Stimulated activated CD8-positive, alpha-beta memory T cell treated with anti-CD3 and anti-CD28 coated beads, Interleukin-2, amount 100 ng/mL, for 1 hour (primary cell): ENCODE data around the gene RALB.

Experiments
- DNase-seq, 2 donors: peaks; one replicate each; pipeline ENCODE4 v3.0.0-alpha.2; 2020; ENCODE audit warnings: low read depth in 2 of 2

RALB gene

DNA sequence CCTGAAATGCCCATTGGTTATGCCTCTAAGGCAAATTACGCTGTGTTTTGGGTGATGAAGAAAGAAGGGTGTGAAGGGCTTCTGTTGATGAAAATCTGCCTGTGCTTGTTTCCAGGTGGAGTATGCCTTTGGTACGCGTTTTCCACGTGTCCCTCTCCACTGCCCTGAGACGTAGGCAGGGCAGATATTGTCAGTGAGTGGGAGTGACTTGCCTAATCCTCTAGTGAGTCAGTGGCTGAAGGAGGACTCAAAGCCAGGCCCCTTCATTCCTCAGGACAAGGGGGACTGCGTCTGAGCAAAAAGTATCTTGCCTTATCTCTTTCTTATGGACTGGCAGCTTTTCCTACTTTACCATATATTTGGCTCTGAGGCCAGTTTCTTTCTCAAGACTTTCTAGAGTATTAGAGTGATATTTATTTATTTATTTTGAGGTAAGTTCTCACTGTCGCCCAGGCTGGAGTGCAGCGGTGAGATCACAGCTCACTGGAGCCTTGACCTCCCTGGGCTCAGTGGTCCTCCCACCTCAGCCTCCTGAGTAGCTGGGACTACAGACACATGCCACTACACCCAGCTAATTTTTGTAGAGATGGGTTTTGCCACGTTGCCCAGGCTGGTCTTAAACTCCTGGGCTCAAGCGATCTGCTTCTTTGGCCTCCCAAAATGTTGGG lies 10.2 kb downstream of the RALB start:
- no peak for DNase-seq

DNA sequence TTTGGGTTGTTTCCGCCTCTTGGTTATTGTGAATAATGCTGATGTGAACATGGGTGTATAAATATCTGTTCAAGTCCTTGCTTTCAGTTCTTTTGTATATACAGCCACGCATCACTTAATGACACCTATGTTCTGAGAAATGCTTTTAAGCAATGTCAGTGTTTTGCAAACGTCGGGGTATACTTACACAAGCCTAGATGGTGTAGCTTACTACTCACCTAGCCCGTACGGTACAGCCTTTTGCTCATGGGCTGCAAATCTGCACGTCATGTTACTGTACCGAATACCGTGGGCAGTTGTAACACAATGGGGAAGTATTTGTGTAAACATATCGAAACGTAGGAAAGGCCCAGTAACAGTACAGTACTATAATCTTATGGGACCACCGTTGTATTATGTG lies 12.4 kb downstream of the RALB start:
- DNase-seq = no peak

DNA sequence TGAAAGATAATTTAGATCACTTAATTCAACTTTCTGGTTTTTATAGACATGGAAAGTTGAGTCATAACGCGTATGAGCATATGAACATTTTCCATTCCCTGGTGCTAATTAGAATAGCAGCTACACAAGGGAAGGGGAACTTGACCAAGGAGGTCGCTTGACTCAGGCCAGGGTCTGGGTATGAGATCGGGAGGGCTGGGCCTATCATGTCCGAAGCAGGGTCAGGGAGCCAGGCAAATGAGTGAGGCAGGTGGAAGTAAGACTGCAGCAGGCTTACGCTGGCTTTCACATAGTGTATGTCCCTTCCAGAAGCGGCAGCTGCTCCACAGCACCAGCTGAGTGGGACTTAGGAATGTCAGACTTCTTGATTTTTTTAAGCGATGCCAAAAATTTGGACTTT lies 14.7 kb downstream of the RALB start:
- DNase-seq = no peak

DNA sequence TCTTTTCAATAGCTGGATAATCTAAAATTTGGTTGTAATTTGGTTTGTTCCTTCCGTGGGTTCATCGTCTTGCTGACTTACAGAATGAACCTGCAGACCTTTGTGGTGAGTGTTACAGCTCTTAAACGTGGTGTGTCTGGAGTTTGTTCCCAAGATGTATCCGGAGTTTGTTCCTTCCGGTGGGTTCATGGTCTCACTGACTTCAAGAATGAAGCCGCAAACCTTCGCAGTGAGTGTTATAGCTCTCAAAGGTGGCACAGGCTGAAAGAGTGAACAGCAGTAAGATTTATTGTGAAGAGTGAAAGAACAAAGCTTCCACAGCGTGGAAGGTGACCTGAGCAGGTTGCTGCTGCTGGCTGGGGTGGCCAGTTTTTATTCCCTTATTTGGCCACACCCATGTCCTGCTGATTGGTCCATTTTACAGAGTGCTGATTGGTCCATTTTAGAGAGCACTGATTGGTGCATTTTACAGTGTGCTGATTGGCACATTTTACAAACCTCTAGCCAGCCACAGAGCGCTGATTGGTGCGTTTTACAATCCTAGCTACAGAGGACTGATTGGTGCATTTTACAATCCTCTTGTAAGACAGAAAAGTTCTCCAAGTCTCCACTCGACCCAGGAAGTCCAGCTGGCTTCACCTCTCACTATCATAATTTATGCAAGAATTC lies 16.6 kb downstream of the RALB start:
- no peak for DNase-seq

DNA sequence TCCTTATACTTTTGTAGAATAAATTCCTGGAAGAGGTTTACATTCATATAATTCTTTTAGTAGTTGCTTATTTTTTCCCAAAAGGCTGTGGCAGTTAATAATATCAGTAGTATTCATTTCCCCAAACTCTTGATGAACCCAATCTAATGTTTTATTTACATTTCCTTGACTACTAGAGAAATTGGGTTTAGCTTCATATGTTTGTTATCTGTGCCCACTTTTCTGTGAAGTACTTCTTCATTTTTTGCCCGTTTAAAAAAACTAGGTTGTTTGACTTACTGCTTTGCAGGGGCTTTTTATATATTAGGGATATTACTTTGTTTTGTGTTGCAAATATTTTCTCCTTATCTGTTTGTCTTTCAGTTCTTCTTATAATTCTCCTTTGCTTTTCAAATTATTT lies 17.2 kb downstream of the RALB start:
- no peak for DNase-seq

DNA sequence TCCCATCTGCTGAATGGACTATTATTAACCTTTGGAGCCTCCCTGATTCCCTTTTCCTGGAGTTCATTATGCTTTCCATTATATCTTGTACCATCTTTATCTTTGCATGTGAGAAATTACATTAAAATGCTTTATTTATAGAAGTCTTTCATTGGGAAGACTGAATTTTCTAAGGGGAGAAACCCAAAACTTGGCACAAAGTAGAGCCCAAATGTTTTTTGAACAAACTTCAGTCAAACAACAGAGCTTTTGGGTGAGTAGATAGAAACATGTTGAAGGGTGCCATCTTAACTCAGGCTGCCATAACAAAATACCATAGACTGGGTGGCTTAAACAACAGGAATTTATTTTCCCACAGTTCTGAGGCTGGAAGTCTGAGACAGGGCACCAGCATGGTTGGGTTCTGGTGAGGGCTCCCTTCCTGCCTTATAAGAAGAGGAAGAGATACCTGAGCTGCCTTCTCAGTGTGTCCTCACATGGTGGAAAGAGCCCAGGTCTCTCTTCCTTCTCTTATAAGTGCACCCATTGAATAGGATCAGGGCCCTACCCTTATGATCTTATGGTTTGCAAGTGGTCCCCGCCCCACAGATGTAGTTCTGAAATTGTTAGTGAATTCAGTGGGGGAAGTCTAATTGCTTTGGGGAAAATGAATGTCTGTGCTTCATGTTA lies 19.2 kb downstream of the RALB start:
- DNase-seq = no peak

DNA sequence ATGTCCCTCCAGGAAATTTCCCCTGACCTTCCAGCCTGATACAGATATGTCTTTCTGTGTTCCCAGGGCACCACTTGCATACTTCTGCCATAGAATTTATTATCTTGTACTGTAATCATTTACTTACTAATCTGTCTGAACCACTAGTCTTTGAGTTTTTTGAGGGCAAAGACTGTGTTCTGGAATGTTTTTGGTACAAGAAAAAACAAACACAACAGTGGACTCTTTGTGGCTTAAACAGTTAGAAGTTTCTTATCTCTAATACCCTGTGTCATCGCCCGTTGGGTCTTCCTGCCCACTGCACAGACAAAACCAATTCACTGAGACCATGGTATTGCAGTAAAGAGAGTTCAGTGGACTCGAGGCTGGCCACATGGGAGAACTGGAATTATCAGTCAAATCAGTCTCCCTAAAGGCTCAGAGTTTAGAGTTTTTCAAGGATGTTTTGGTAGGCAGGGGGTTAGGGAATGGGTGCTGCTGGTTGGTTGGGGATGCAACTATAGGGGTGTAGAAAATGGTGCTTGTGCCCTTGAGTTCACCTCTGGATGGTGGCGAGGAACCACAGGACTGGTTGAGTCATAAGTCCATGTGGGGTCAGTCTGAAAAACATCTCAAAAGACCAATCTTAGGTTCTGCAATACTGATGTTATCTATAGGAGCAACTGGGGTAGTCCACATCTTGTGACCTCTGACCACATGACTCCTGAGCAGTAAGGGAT lies 20.3 kb downstream of the RALB start:
- DNase-seq = no peak

DNA sequence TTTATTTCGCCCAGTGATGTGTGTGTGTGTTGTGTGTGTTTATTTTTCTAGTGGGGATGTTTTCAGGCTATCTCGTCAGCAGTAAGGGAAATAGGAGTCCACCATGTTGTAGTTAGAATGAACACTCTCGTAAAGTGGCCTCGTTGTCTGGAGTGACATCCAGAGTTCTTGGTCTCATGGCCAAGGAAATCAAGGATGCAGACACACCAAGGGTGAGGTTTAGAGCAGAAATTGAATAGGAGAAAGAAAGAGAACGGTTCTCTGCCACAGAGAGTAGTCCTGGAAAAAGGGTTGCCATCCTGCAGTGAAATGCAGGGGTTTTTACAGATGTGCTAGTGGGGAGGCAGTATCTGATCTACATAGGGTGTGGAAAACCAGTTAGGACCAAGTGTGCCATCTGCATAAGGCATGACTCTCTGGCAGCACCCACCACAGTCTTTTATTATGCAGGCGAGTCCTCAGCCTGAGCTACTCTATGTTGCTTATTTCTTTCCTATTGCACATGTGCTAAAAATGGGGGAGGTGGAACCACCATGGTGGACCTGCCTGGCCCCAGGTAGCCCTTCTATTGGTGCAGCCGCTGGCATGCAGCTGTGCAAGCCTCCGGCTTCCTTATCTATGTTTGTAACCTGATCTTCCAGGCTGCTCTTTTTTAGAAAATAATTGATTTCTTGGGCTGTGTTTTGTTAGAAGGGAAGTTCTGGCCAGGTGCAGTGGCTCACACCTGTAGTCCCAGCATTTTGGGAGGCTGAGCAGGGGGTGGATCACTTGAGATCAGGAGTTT lies 23.2 kb downstream of the RALB start:
- DNase-seq = no peak

DNA sequence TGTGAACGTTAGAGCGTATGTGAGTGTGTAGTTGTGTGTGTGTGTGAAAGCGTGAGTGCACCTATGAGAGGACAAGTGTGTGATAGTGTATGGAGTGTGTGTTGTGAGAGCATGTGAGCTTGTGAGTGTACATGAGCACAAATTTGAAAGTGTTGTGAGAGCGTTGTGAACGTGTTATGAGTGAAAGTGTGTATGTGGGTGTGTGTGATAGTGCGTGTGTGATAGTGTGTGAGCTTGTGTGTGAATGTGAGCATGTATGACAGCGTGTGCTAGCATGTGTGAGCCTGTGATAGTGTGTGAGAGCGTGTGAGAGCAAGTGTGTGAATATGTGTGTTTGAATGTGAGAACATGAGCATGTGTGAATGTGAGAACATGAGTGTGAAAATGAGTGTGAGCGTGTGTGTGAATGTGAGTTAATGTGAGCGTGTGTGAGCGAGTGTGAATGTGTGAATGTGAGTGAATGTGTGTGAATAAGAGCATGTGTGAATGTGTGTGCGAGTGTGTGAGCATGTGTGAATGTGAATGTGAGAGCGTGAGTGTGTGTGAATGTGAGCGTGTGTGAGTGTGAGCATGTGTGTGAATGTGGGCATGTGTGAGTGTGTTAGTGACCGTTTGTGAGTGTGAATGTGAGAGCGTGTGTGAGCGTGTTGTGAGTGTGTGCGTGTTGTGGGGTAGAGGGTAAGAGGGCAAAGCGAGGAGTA lies 25.0 kb downstream of the RALB start:
- no peak for DNase-seq

DNA sequence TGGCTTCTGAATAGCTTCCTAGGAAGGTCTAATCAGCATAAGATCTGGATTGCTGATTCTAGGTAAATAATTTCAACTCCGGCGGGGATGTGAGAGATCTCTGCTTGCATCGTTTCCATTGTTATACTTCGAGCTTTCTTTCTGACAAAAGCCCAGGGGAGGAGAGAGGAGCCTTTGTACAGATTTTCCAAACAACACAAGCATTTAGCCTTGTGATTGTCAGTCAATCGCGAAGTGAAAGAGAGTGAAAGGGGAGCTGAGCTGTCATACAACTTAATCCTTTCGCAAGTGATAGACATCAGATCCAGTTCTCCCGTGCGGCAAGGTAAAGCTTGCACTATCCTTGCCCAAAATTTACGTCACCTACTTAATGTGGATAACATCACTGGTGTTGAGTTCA lies 26.2 kb downstream of the RALB start:
- no peak for DNase-seq

DNA sequence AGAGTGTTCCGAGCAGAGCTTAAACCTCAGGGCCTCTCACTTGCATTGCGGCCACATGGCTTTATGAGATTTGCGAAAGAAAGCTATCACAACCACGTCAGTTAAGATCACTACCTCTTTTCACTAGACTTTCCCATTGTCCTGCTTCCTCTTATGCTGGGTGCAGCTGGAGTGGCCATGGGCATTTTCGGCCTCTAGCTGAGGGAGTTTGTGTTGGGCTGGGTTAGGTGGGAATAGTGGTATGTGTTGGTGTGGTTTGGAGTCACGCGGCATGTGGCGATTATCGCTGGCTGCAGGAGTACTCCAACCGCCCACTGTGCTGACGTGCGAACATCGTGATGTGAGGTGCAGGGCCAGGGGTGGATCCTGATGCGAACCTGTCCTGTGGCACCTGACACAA lies 27.1 kb downstream of the RALB start:
- DNase-seq = no peak

DNA sequence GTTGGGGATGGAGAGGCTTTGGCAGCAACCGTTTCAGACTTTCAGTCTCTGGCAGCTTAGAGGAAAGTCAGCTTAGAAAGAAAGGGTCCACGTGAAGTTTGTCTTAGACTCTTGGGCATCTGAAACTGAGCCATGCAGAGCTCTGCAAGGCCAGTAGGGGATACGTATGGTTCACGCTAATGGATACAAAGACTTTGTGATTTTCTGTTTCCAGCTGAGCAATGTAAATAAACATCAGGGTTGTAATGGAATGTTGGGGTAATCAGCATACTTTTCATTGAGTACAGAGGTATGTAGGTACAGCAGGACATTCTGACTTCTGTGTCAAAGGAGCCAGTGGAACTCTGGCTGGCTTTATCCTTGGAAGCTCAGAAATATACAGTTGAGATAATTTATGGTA lies 31.0 kb downstream of the RALB start:
- DNase-seq = no peak

DNA sequence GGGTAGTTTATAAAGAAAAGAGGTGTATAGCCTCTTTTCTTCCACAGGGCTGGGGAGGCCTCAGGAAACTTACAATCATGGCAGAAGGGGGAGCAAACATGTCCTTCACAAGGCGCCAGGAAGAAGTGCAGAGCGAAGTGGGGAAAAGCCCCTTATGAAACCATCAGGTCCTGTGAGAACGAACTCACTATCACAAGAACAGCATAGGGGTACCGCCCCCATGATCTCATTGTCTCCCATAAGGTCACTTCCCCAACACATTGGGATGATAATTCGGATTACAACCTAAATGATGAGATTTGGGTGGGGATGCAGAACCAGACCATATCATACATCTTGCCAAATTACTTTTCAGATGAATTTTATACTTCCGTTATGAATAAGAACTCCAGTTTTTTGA lies 32.4 kb downstream of the RALB start:
- DNase-seq = no peak

DNA sequence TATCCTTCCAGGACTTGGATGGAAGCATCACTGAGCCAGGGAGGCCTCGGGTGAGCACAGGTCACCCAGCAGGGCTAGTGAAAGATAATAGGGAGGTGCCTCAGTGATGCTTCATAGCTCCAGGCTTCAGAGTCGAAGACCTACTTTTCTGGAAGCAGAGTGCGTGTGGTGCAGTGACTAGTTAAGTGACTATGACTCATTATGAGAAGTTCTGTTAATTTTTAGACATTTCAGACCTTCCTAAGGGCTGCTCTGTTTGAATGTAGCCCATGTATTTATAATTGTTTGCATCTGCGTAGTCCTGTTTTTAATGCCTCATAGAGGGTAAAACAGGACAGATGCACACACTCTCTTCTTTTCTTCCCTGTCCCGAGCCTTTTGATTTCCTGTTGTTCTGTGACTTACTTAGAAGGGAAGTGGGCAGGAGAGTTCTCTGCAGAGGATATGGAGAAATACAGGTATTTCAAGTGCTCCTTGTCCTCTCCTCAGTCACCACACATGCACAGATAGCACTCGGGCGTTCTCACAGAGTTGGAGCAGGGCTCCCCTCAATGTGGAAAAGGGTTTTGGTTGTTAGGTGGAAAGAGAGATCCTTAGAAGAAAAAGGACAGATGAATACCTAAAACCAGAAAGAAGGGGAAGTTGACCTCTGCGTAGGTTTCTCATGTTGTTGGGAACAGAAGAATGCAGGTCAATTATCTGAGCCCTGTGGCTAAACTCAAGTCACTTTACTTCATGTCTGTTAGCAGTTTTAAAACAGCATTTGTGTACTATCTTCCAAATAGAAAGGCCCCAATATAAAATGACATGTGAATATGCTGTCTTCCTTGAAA lies 34.7 kb downstream of the RALB start:
- no peak for DNase-seq

DNA sequence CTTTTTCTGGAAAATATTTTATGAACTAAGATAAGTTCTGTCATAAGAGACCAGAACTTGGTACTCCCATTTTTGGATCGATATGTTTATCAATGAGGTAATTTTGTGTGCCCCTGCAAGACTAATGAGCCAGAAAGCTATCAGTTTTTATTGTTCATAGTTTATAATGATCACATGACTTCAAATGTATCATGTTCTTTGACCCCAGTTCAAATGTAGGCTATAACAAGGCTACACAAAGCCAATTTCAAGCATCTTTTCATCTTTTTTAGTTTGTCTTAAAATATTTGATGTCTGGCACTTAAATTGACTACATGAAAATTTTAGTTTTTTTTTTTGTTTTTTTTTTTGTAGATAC lies 35.3 kb downstream of the RALB start:
- no peak for DNase-seq

DNA sequence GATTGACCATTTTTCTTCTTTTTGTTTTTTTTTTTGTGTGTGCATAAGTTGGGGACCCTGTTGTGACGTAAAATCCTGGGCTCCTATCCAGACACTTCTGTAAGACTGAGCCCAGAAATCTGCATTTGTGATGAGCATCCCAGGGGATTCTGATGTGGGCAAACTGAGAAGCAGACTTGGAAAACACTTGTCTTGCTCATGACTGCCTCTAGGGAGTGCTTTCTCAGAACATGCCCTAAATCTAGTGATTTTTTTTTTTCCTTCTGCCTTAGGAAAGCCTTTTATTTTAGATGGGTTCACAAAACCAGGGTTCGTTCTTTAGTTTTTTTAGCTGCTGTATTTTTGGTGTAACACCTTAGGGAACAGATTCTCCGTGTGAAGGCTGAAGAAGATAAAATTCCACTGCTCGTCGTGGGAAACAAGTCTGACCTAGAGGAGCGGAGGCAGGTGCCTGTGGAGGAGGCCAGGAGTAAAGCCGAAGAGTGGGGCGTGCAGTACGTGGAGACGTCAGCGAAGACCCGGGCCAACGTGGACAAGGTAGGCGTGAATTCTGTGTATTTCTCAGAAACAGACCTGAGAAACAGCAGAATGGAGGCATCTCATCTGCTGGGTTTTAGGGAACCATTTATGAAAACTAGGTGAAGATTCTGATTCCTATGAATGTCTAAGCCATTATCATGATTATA lies 36.7 kb downstream of the RALB start:
- DNase-seq = no peak

DNA sequence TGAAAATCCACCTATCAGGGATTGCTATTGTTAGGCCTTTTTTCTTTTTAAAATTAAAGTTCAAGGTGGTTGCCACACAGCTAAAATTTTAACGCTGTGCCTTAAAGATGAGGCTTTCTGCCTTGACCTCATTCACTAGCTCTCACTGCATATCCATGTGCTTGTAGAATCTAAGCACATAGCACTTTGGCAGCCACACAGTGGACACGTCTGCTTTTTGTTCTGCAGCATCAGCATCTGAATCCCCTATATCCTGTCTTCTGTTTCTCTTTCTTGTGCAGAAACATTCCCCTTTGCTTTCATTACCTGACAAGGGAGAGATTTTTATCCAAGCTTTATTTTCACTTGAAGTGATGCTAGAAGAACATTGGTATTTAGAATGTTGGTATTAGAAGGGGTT lies 38.1 kb downstream of the RALB start:
- no peak for DNase-seq

DNA sequence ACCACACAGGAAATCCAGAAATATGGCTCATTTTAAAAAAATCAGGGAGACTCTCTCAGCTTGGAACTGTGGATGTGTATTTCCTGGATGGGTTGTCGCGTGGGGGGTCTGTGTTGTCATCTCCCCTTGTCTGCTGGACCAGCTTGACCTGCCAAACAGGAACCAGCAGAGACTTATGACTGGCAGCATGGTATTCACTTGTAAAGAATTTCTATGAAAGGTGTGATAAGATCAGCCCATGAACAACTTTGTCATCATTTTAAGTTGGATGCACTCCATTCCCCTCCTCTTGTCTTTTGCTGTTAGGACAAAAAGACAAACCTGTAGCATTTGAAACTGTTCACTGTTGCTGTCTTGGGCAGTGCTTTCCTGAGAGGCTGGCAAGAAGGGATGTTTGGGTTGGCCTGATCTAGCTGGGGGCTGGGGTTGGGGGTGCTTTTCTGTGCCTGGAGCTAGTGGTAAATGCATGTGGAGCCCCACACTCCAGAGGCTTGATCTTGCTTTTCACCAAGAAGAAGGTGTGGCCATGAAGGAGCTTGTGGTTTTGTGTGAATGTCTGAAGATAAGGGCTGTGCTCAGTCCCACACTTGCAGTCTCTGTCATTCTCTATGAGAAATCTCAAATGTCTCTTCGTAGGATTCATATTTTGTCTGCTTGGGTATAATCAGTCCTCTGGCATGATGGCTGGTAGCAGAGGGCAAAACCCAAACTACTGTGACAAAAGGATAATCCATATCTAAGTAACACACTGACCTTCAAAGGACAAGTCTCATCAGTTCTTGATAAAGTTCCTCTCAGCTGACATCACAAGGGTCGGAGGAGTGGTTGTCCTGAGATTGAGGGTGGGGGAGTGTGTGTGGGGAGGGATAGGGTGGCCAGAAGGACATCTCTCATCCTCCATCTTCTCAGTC lies 39.0 kb downstream of the RALB start:
- DNase-seq = no peak
